ES-I3 (cell line): ENCODE measurements around the gene CENPP.

Source experiments
- H3K36me3 ChIP-seq: 2 replicates; pipeline ENCODE4 v1.6.1; 2013; ENCODE audit warnings: mild to moderate bottlenecking, low read length, control low read depth, moderate library complexity; ENCODE audit not compliant: insufficient read depth
- H3K4me1 ChIP-seq: 2 replicates; pipeline ENCODE4 v1.6.1; 2013; ENCODE audit warnings: mild to moderate bottlenecking, control low read depth, low read length; ENCODE audit not compliant: insufficient read depth
- H3K9ac ChIP-seq: 2 replicates; pipeline ENCODE4 v1.6.1; 2013; ENCODE audit warnings: low read depth, mild to moderate bottlenecking, low read length, moderate library complexity
- H3K9me3 ChIP-seq: 2 replicates; pipeline ENCODE4 v1.6.1; 2013; ENCODE audit warnings: mild to moderate bottlenecking, low read length, moderate library complexity; ENCODE audit not compliant: control insufficient read depth, insufficient read depth

CENPP gene

GRCh38 chr9:92642564-92642963 lies 316.8 kb downstream of the CENPP start:
- H3K36me3 ChIP-seq: peaks cover under 1% of the 10 kb centered on the region; the same call in 1 of the 2 replicates

GRCh38 chr9:92644278-92644677 lies 318.5 kb downstream of the CENPP start:
- Histone ChIP-seq H3K4me1 (no peaks in the 10 kb centered on the region), H3K9ac (no peak overlapping the region), H3K36me3 (no peaks in the 10 kb centered on the region; the same call in 1 of the 2 replicates), H3K9me3 (no peaks in the 10 kb centered on the region)

More at GRCh38 chr9:92642564-92642963, 316.8 kb downstream of the CENPP start:
- Histone ChIP-seq H3K9ac (no peak overlapping the region), H3K9me3 (no peaks in the 10 kb centered on the region), H3K4me1 (no peaks in the 10 kb centered on the region)

- Histone ChIP-seq H3K9me3 (no peaks in the 10 kb centered on the region), H3K4me1 (no peaks in the 10 kb centered on the region), H3K36me3 (no peaks in the 10 kb centered on the region; the same call in 1 of the 2 replicates), H3K9ac (no peak overlapping the region)
These were observed 319.3 kb downstream of the CENPP start for GRCh38 chr9:92645041-92645440.

DNA sequence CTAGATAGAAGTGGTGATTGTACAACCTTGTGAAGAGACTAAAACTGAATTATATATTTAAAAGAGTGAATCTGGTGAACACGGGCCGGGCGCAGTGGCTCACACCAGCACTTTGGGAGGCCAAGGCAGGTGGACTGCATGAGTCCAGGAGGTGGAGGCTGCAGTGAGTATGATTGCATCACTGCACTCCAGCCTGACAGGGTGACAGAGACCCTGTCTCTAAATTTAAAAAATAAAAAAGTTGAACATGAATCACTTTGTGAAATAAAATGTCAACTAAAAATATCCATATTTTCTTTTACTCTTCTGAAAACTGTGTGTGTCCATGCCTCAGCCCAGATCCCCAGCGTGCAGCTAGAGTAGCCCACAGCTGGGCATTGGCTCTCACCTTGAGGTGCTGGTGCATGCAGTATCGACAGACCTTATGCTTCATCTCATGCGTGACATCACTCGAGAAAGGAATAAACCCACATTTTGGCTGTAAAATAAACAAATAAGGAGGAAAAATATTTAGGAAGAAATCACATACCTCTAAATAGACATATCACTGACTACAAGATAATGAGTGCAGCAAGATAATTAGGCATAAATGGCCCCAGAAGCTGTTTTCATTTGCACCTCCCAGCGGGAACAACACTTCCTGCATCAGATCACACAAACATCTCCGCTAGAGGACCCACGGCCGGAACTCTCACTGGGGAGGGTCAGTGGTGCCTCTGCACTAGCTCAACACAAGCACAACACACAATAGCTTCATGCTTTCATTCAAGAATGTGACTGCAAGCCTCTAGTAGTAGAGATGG lies 322.1 kb downstream of the CENPP start:
- no peaks in the 10 kb centered on the region for H3K4me1 ChIP-seq
- no peaks in the 10 kb centered on the region for H3K9me3 ChIP-seq
- H3K36me3 ChIP-seq: no peaks in the 10 kb centered on the region; the same call in none of the 2 replicates
- H3K9ac ChIP-seq: no peak overlapping the region

- Histone ChIP-seq H3K4me1 (no peaks in the 10 kb centered on the region), H3K9me3 (no peaks in the 10 kb centered on the region), H3K36me3 (no peaks in the 10 kb centered on the region; the same call in 1 of the 2 replicates), H3K9ac (no peak overlapping the region)
These were observed 322.8 kb downstream of the CENPP start for GRCh38 chr9:92648474-92648971.

DNA sequence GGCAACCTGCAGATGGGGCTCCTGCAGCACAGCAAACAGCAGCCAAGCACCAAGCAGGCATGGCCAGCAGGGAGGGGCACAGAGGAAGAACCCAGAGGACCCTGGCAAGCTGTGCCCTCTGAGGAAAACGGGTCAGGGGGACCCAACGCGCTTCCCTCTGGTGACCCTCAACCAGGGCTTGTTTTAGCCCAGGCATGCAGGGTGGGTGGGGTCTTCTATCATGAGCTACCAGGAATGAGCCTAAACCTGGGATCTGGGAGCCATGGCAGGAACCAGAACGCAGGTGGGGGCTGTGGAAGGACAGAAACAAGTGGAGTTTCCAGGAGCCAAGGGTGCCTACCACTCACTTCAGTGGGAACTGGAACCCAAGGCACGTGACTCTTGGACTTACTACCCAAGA lies 323.3 kb downstream of the CENPP start:
- Histone ChIP-seq H3K4me1 (no peaks in the 10 kb centered on the region), H3K9ac (no peak overlapping the region), H3K36me3 (no peaks in the 10 kb centered on the region; the same call in 1 of the 2 replicates), H3K9me3 (no peaks in the 10 kb centered on the region)

- H3K36me3 ChIP-seq: no peaks in the 10 kb centered on the region; the same call in 1 of the 2 replicates
- no peaks in the 10 kb centered on the region for H3K9me3 ChIP-seq
- no peaks in the 10 kb centered on the region for H3K4me1 ChIP-seq
- no peak overlapping the region for H3K9ac ChIP-seq
These were observed 324.5 kb downstream of the CENPP start for GRCh38 chr9:92650296-92650695.

GRCh38 chr9:92650839-92651621 lies 325.3 kb downstream of the CENPP start:
- H3K9me3 ChIP-seq: no peaks in the 10 kb centered on the region
- H3K36me3 ChIP-seq: no peaks in the 10 kb centered on the region; the same call in none of the 2 replicates
- H3K4me1 ChIP-seq: no peaks in the 10 kb centered on the region
- no peak overlapping the region for H3K9ac ChIP-seq

DNA sequence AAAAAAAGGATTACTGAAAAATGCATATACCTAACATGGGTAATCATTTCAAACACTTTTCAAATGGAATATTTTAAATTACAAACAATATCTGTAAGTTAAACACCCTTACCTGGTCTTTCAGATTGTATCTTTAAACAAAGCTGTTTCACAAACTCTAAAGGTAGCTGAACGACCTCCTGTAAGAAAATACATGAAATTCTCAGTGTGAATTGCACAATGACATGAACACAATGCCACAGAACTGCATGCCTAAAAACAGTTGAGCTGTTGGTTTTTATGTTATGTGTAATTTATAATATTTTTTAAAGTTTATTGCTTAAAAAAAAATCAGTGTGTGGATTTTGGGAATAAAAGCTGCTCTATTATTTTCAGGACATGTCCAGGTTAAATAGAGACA lies 326.7 kb downstream of the CENPP start:
- Histone ChIP-seq H3K9ac (no peak overlapping the region), H3K4me1 (no peaks in the 10 kb centered on the region), H3K9me3 (no peaks in the 10 kb centered on the region), H3K36me3 (no peaks in the 10 kb centered on the region; the same call in none of the 2 replicates)

- Histone ChIP-seq H3K9ac (no peak overlapping the region), H3K4me1 (no peaks in the 10 kb centered on the region; the same call in 1 of the 2 replicates), H3K9me3 (no peaks in the 10 kb centered on the region), H3K36me3 (no peaks in the 10 kb centered on the region; the same call in none of the 2 replicates)
These were observed 328.9 kb downstream of the CENPP start for GRCh38 chr9:92654481-92655301.

- Histone ChIP-seq H3K9ac (no peak overlapping the region), H3K36me3 (no peaks in the 10 kb centered on the region; the same call in none of the 2 replicates), H3K4me1 (peaks cover 3% of the 10 kb centered on the region; the same call in 1 of the 2 replicates), H3K9me3 (no peaks in the 10 kb centered on the region)
These were observed 329.6 kb downstream of the CENPP start for GRCh38 chr9:92655366-92655765.

DNA sequence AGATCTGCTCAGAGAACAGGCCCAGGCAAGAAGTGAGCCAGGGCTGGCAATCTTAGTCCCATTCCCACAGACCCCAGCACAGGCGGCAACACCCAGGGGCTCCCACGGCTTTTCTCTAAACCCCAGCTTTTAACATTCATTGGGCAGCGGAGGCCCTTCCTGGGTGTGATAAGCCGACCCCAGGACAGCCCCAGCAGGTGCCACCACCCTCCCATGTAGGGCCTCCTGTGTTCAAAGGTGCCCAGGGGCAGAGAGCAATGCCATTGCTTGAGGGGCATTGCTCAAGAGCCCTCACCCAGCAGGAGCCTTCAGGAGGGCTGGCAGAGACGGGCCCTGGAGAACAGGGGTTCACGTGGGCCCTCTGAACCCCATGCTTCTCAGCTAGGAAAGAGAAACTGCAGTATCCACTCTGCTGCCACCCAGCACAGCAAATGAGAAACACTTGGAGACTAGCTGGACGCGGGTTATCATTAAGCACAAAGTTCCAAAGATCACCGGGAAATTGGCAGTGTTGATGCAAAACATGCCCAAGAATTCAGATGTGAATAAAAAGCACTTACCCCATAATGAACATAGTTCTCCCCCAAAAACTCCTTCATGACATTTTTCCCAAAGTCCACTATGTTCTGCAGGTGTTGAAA lies 330.3 kb downstream of the CENPP start:
- no peaks in the 10 kb centered on the region; the same call in 1 of the 2 replicates for H3K36me3 ChIP-seq
- no peak overlapping the region for H3K9ac ChIP-seq
- H3K4me1 ChIP-seq: peaks cover 3% of the 10 kb centered on the region; the same call in 1 of the 2 replicates
- no peaks in the 10 kb centered on the region for H3K9me3 ChIP-seq

- Histone ChIP-seq H3K9me3 (no peaks in the 10 kb centered on the region), H3K4me1 (peaks cover 3% of the 10 kb centered on the region; the same call in 1 of the 2 replicates), H3K9ac (no peak overlapping the region), H3K36me3 (no peaks in the 10 kb centered on the region; the same call in 1 of the 2 replicates)
These were observed 330.8 kb downstream of the CENPP start for GRCh38 chr9:92656537-92656925.
